GM19452 (cell line): Measurements from ENCODE around the gene CACHD1.
"Not testable (repeated sequence)": the region's sequence is repeated elsewhere in the genome, so short reads cannot be mapped to it uniquely, and the experiment has no call there.

Experiments used
- ATAC-seq: cut with Tn5 transposase; IDR thresholded peaks from one replicate; pipeline ENCODE4 v1.9.1; 2021; ENCODE audit not compliant: unreplicated experiment

The CACHD1 gene

DNA sequence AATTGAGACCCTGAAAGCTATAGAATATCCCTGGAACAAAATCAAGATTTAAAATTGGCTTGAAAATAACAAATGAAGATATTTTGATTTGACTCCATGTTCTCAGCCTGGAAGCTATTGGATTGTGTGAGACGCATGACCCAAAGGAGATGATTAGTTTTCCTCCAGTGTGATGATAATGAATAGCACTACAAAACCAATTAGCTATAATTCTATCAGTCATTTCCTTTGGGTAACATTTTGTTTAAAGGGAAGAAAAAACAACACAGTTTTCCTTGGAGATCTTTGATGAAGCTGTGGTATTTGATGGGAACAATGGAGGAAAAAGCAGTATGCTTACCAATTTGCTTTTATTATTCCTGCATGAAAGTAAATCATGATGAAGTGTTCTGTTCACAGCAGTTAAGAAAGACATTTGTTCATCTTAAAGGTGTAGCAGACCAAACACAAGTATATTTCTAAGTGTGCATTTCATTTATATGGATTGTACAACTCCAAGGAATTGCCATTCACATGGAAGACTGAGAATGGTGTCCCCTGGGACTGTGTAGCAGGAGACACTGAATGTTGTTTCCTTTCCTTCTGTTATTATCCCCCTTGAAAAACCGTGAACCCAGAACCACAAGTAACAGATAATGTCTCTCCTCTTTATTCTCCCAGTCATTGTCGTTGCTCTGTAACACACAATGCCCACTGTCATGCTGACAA lies 111.4 kb downstream of the CACHD1 start:
- ATAC-seq = no peak

DNA sequence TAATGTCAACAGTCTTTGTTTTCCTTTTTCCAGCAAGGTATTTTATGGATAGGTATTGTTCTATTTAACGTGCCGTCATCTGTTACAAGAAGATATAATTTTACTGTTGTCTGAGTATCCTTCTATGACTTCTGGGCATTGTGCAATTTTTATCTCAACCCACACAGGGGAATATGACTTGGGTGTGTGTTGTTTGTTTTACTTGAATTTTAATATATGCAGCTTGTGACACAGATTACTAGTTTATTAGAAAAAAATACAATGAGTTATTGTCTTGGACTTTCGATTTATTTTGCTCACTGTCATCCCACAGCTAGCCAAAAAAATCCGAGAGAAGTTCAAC lies 111.9 kb downstream of the CACHD1 start:
- no peak for ATAC-seq

DNA sequence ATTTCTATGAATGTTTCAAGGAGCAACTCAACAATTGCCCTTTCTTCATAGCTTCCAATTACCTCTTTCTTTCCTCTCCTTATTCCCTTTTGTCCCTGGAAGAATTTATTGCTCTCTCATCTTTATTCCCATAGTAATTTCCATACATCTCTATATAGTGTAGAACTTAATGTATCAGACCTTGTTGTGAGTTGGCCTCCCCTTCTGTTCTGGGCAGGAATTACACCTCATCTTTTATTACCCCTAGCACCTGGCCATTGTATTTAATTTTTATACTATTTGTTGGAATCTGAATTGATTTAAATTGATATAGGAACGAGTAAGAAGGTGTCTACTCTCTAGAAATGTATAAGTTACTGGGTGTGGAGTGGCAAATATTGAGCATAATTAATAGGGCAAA lies 114.5 kb downstream of the CACHD1 start:
- no peak for ATAC-seq

DNA sequence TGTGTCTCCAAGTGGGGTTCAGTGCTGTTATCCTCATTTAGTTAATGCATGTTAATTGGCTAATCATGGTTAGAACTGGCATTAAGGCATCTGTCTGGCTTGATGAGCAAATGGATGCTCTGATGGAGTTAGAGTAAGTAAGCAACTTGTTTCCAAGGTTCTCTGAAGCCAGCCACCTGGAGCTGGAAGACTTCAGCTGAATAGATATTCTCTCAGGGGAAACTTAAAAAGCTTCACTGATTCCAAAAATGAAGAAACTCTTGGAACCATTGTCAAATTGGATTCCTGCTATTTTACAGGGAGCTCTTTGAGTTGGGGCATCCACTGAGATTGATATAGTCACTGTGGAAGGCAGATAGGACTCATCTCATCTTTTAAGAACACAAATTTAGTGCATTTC lies 118.9 kb downstream of the CACHD1 start:
- ATAC-seq = no peak

DNA sequence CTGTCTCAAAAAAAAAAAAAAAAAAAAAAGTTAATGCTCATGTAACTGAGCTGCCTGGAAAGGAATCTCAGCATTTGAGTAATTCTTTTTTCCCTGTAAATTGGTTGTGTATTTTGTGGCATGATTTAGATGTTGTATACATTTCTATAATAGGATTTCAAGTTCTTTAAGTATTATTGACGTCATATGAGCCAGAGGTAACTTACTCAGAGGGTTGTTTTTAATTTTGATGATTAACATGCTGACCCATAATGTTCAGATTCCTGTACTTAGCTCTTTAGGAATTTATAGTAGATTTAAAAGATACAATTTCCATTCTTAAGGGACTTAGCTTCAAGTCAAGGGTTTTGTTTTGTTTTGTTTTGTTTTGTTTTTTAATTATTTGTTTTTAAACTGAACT lies 120.4 kb downstream of the CACHD1 start:
- ATAC-seq = no peak

DNA sequence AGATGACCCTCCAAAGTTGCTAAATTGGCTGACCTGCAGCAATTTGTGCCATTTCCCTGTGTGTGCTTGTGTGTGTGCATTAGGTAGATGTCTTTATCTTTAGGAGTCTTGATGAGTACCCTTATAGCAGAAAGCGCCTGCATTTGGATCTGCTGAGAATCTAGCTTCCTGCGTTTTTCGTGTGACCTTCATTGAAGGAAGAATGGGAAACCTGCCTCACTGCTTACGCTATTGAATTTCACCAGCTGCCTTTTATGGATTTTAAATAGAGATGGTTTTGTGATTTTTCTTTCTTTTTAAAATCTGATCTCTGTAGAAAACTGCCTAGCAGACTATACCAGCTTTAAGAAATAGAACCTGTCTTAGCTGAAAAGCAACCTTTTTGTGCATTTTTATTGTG lies 124.5 kb downstream of the CACHD1 start:
- no peak for ATAC-seq

DNA sequence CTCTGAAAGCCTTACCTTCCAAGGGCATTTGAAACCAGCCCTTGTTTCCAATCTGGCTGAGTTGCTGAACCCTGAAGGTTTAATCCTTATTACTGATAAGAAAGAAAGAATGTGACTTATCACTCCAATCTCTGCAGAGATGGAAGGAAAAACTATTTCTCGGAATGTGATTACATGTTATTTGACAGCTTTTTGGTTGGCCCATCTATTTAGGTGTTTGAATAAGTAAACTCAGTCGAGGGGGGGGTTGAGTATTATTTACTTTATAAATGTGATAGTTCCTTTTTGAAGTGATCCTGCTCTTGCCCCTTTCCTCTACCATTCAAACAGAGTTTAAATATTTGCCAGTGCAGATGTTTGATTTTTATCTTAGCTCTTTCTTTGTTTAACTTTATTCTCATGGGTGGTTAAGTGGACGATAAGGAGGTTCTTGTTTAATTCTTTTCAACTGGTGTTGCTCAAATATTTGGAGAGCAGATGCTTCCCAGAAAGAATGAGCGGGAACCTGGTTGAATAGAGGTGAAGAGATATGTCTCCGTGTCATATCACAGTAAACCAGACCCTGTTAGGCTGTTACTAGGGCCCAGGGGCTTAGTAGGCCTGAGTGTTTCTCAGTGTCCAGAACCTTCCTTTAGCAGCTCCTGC lies 126.1 kb downstream of the CACHD1 start:
- no peak for ATAC-seq

DNA sequence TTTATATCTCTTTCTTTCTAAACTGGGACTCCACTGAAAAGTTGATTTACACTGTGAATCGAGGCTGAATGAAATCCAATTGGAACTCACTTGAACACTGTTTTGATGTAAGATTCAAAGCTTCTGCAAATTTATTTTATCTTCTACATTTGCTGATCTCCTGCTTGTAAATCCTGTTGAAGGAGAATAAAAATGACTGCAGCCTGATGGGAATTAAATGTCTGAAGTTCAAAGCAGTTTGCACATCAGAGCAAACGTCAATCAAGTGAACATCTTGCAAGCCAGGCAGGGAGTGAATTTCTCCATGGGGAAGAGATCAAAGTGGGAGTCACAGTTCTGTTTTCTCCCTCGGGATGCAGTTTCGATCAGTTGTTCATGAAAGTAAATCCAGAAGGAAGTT lies 127.2 kb downstream of the CACHD1 start:
- ATAC-seq = no peak

DNA sequence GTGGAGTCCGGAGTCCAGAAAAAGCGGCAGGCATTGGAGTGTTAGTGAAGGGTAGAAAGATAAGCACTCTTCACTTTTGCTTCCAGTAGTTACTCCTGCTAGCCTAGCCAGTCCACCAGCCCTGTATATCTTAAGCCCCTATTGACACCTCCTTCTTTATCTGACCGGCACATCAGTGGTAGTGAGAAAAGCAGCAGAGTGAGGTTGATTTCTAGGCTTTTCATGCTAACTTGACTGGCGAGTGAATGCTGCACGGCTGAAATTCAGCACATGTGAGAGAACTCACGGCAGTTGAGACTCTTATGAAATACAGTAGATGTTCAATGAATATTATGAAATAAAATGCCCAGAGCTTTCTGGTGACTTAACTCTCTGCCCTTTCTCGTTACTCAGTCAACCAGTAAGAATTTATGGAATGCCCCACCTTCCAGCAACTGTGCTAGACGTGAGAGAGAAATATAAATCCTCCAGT lies 128.2 kb downstream of the CACHD1 start:
- ATAC-seq = no peak

DNA sequence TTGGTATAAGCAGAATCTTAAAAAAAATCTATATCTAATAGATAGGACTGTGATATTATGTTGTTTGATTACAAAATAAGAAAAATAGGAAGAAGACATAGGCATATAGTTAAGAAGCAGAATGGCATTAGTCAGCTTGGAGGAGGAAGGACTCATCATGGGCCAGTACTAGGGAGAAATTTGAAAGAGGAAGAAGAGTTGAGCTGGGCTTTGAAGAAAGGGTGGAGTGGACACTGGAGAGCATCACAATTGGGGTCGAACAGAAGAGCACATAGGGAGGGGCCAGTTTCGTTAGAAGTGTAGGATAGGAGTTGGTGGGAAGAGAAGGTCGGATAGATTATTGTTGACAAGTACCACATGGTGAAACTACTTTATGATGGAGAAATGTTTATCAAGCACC lies 129.3 kb downstream of the CACHD1 start:
- no peak for ATAC-seq

DNA sequence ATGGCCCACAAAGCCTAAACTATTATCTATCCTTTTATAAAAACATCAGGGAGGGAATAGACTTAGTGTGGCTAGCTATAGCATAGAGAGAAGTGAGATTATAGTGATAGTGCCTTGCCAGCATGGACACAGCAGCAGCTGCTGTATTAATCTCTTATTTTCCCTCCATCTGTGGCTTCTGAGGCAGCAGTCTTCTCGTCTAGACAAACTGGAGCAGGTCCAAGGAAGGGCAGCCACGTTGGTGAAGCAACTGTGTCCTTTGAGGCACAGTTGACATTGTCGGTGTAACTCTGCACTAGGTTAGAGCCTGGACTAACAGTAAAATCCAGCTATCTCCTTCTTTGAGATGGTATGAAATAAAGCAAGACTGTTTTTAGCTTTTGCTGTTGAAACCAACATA lies 131.3 kb downstream of the CACHD1 start:
- ATAC-seq = no peak

DNA sequence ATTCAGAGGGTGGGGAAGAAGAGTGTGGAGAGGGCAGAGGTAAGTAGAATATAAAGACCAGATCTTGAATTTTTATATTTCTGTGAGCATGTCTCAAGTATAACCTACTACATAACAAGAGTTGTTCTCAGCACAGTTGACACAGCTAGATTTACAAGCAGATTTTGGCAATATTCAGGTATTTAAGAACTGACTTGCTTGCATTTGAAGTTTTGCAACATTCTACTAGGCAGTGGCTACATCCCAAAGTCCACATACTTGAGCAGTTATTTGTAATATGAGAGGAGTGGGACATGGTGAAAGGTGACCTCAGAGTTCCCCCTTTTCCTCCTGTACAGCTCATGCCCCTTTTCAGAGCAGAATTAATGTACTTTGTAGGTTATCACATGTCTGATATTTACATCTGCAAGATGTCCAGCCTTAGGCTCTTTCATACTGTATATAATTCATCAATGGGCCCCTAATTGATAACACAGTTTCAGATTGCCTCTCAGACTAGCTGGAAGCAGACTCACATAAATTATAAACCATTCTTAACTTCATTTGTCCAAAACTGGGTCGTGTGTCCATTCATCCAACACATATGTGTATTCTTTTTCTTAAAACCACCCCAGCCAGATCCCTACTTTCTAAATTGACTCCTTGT lies 138.2 kb downstream of the CACHD1 start:
- no peak for ATAC-seq

DNA sequence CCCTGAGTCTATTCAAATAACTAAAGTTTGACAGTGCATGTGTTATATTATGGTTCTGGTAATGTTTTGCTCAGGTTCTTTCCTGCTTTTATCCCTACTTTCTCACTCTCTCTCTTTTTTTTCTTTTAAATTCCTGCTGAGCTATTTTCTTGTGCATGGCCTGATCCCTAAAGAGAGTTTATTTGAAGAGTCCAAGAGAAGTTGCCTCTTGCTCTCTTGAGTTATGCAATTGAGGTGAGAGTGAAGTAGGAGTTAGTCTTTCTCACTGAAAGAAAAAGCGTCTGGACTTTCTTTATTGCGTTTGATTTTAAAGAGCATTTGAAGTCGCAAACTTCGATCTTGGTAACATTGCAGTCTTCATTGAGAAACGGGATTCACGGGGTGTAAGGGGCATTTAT lies 138.7 kb downstream of the CACHD1 start:
- no peak for ATAC-seq

DNA sequence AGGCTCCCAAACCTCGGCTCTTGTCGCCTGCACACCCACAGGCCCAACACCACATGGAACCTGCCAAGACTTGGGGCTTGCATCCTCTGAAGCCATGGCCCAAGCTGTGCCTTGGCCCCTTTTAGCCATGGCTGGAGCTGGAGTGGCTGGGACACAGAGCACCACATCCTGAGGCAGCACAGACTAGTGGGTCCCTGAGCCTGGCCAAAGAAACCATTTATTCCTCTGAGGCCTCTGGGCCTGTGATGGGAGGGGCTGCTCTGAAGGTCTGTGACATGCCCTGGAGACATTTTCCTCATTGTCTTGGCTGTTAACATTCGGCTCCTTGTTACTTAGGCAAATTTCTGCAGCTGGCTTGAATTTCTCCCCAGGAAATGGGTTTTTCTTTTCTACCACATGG lies 141.0 kb downstream of the CACHD1 start:
- ATAC-seq = not testable (repeated sequence)

DNA sequence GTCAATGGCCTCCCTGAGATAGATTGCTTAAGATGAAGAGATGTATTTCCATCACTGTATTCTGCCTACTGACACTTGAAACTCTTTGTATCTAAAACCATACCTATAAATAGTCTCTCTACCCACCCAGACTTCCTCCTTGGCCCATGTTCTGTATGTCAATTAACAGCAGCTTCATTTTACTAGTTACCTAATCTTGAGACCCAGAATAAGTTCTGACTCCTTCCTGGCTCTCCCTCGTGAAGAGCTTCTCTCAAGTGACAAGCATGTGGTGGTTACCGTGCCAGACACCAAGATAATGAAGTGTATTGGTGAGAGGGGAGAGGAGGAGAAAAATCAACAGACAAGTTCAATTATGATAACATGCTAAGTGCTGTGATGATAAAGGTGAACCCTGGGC lies 146.1 kb downstream of the CACHD1 start:
- no peak for ATAC-seq

DNA sequence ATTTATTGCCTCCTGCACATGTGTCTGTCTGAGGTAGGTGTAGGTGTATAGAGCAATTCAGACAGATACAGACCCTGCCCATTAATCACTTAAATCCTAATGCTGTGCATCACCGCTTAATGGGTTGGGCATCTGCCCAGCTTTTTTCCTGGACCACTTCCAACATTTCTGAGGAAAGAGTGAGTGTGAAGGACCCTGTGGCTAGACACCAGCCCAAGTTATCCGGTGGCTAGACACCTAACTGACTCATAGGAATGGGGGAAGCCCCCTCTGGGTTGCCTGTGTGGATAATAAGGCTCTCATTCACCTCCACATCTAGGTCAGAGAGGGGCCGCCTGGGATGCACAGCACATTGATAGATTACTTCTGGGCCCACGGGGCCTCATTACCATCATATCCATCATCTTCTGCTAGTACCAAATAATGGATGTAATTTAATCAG lies 153.8 kb downstream of the CACHD1 start:
- no peak for ATAC-seq

DNA sequence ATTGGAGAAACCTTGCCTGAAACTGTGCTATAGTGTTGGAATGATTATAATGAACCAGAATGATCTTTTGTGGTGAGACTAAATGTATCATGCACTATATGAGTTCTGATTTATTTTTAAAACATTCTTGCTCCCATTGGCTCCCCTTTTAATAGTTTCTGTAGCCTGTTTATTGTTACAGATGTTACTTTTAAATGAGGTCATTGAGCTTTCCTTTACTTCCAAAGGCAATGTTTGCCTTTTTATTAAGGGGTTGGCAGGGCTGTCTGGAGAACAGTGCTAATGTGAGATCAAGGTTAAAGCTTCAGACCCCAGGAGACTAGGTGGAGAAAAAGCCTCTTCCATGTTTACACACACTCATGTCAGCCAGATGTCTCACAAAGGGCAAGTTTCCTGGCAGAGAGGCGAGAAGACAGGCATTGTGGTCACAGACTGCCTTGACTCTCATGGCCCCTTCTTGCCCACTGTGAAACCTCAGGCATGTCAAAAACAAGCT lies 154.3 kb downstream of the CACHD1 start:
- ATAC-seq = no peak

DNA sequence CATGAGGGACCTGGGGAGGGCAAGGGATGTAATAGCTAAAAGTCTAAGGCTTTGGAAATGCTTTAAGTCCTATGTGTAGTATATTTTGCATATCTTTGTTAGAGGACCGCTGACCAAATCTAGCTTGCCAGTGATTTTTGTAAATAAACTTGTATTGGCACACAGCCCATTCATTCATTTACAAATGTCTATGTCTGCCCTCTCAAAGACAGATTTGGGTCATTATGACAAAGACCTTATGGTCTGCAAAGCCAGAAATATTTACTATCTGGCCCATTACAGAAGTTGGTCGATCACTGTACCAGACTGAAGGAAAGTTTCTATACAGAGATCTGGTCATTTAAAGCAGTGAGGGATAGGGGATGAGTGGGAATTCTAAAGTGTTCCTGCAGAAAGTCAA lies 154.9 kb downstream of the CACHD1 start:
- no peak for ATAC-seq

DNA sequence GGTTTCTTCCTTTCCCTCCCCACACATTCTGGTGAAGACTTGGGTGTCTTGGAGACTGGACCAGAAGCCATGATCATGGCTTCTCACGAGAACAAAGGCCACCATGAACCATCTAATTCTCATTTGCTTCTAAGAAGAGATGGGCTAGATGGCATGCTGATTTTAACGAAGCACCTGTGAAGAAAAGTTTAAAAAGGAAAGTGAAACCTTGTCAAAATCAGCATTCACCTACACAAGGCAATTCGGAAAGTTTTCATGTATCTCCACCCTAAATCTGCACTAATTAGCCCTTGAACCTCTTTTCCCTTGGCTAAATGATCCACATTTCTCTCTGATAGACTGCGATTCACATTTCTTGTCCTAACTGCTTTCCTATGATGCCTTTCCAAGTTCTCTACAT lies 160.7 kb downstream of the CACHD1 start:
- no peak for ATAC-seq

DNA sequence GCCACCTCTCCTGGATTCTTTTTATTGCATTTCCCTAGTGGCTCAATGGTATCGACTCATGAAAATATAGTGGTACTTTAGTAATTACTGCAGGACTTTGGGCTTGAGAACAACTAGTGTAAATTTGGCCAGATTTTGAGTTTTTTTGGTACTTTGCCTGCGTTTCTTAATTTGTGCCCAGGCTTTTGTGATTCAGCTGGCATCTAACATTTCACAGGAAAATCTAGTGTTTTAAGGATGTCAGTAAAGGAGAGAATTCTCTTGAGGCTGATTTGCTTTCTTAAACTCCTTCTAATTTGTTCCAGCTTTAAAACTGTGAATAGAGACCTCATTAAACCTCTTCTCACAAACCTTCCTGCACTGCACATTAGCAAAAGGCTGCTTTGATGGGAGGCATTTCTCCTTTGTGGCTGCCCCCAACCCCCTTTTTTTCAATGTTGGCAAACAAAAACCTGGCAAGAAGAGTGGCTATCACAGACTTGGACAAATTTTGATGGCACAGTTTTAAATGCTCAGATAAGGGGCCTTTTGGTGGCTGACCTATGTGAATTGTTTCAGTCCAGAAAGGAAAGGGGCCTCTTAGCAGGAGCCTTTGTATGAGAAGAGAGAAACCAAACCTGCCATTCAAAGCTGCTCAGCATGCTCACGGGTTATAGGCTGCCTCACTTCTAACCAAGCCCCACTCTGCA lies 161.6 kb downstream of the CACHD1 start:
- ATAC-seq = no peak

DNA sequence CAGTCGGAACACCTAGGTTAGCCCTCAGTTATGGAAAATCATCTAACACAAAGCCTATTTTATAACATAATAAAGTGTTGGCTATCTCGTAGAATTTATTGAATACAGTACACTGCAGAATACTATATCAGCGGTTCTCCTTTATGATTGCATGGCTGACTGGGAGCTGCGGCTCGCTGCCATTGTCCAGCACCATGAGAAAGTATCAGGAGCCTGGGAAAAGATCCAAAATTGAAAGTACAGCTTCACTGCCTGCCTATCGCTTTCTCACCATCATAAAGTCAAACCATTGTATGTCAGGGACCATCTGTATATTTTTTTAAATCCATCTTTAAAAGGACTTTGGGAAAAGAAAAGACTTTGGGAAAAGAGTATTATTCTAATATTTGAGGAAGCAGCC lies 163.0 kb downstream of the CACHD1 start:
- ATAC-seq = no peak

DNA sequence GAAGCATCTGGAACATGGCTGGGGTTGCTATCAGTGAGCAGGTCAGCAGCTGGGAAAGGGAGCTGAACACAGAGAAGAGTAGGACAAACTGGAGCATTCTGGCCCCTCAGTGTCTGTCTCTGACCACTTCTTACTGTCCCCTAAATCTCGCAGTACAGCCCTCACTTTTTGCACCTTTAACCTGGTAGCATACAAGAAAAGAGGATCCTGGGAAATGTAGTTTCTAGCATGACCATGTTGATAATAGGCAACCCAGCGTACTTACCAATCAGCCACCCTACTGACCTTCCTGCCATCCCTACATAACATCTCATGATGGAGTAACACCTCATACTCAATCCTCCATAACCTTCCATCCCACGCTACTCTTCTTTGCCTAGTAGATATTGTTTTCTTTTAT lies 175.8 kb downstream of the CACHD1 start:
- ATAC-seq = no peak
